ENCODE data around the gene OSGEPL1.

The OSGEPL1 gene, protein sequence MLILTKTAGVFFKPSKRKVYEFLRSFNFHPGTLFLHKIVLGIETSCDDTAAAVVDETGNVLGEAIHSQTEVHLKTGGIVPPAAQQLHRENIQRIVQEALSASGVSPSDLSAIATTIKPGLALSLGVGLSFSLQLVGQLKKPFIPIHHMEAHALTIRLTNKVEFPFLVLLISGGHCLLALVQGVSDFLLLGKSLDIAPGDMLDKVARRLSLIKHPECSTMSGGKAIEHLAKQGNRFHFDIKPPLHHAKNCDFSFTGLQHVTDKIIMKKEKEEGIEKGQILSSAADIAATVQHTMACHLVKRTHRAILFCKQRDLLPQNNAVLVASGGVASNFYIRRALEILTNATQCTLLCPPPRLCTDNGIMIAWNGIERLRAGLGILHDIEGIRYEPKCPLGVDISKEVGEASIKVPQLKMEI

GRCh38 chr2:189762551-189763298, at the start of gene OSGEPL1:
OSGEPL1 (minus strand) TSS chr2:189762792; CDS start chr2:189761640, 1,152 bp downstream.
- no peaks in the 10 kb centered on the region for H3K27me3 Mint-ChIP-seq
- H3K4me1 Mint-ChIP-seq = peaks cover 20% of the 10 kb centered on the region

GRCh38 chr2:189803431-189803830, 40.8 kb upstream of the OSGEPL1 start:
- no peak overlapping the region for H3K4me3 Mint-ChIP-seq
- H3K9me3 Mint-ChIP-seq = no peaks in the 10 kb centered on the region
- H3K27me3 Mint-ChIP-seq = no peaks in the 10 kb centered on the region
- no peaks in the 10 kb centered on the region for H3K4me1 Mint-ChIP-seq
- H3K36me3 Mint-ChIP-seq = peaks cover 7% of the 10 kb centered on the region
- DNase-seq = no peak
- no peak overlapping the region for H3K27ac Mint-ChIP-seq
- CTCF ChIA-PET = no interaction called here

More at GRCh38 chr2:189762551-189763298, at the start of gene OSGEPL1:
- Mint-ChIP-seq H3K4me3 (peak within 1 kb of the TSS; percentile 85), H3K36me3 (peaks cover 11% of the 10 kb centered on the region), H3K27ac (peak within 1 kb of the TSS; percentile 97), H3K9me3 (no peaks in the 10 kb centered on the region)
- DNase-seq = peak; percentile 97
- CTCF ChIA-PET = interaction anchor here (0.6 to 3.2 kb wide), 17 partner anchors 9 to 322 kb away, joined by 3 to 21 read pairs (median 5); partner anchors contain the start of genes ANKAR, ASNSD1, ORMDL1 and PMS1

- peaks cover 11% of the 10 kb centered on the region for H3K36me3 Mint-ChIP-seq
- DNase-seq = no peak
- H3K27me3 Mint-ChIP-seq = no peaks in the 10 kb centered on the region
- no peak overlapping the region for H3K27ac Mint-ChIP-seq
- H3K4me1 Mint-ChIP-seq = no peaks in the 10 kb centered on the region
- CTCF ChIA-PET = no interaction called here
- H3K4me3 Mint-ChIP-seq = no peak overlapping the region
- H3K9me3 Mint-ChIP-seq = no peaks in the 10 kb centered on the region
These were observed 39.9 kb upstream of the OSGEPL1 start for GRCh38 chr2:189802396-189802912.

DNA sequence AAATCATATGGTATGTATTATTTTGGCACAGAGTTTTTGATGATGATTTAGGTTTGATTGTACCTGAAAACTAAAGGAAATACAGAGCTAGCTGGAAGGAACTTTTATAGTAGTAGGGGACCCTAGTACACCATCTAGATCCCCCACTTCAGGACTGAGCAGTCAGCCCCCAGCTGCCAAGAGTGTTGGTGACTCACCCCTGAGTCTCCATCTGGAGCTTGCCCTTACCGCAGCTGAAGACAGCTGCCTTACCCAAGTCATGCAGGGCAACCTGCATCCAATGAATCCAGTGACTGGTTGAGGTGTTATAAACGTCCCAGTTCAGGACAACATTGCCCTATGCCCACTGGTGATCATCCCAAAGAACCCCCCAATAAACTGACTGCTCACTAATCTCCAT, 36.9 kb upstream of the OSGEPL1 start:
- no peaks in the 10 kb centered on the region for H3K27me3 Mint-ChIP-seq

DNA sequence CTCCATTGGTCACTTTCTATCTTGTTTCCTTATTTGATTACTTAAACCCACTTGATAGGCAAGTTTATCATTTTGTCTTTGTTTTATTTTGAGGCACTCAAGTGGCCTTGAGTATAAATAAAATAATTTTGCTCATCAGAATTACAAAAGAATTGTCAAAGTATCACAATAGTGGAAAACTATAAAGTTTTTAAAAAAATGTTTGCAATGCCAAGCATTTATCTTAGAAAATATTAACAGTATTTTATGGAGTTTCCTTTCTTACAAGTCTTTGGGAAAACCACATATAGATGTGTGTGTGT, 36.4 kb upstream of the OSGEPL1 start:
- no peaks in the 10 kb centered on the region for H3K9me3 Mint-ChIP-seq

More for the DNA sequence above, 36.9 kb upstream of the OSGEPL1 start:
- H3K27ac Mint-ChIP-seq = peak overlapping the region; percentile 21
- H3K4me1 Mint-ChIP-seq = no peaks in the 10 kb centered on the region
- no peak for DNase-seq
- H3K4me3 Mint-ChIP-seq = no peak overlapping the region
- H3K36me3 Mint-ChIP-seq = peaks cover 19% of the 10 kb centered on the region
- CTCF ChIA-PET = interaction anchor here (1.4 kb wide), 1 partner anchor 273 kb away, joined by 3 read pairs; no protein-coding TSS in a partner anchor
- H3K9me3 Mint-ChIP-seq = no peaks in the 10 kb centered on the region

GRCh38 chr2:189798312-189799029, 35.9 kb upstream of the OSGEPL1 start:
- no peaks in the 10 kb centered on the region for H3K4me1 Mint-ChIP-seq
- CTCF ChIA-PET = interaction anchor here (0.6 to 1.5 kb wide), 11 partner anchors 11 to 520 kb away, joined by 3 to 4 read pairs (median 3); partner anchors contain the start of gene ASNSD1
- no peak overlapping the region for H3K4me3 Mint-ChIP-seq
- peaks cover 22% of the 10 kb centered on the region for H3K36me3 Mint-ChIP-seq
- H3K27me3 Mint-ChIP-seq = no peaks in the 10 kb centered on the region
- H3K9me3 Mint-ChIP-seq = no peaks in the 10 kb centered on the region
- H3K27ac Mint-ChIP-seq = no peak overlapping the region
- no peak for DNase-seq

More for the DNA sequence above, 36.4 kb upstream of the OSGEPL1 start:
- H3K36me3 Mint-ChIP-seq = peaks cover 22% of the 10 kb centered on the region
- DNase-seq = no peak
- H3K4me3 Mint-ChIP-seq = no peak overlapping the region
- H3K27me3 Mint-ChIP-seq = no peaks in the 10 kb centered on the region
- H3K27ac Mint-ChIP-seq = no peak overlapping the region
- CTCF ChIA-PET = interaction anchor here (0.7 to 1.5 kb wide), 9 partner anchors 19 to 520 kb away, joined by 3 to 4 read pairs (median 4); partner anchors contain the start of gene ASNSD1
- no peaks in the 10 kb centered on the region for H3K4me1 Mint-ChIP-seq

- Mint-ChIP-seq H3K36me3 (peaks cover 26% of the 10 kb centered on the region), H3K4me3 (no peak overlapping the region), H3K27ac (no peak overlapping the region), H3K27me3 (no peaks in the 10 kb centered on the region), H3K4me1 (no peaks in the 10 kb centered on the region), H3K9me3 (no peaks in the 10 kb centered on the region)
- CTCF ChIA-PET = interaction anchor here (0.7 to 1.5 kb wide), 3 partner anchors 232 to 478 kb away, joined by 3 to 4 read pairs (median 4); no protein-coding TSS in a partner anchor
- no peak for DNase-seq
These were observed 35.3 kb upstream of the OSGEPL1 start for GRCh38 chr2:189797902-189798301.

- Mint-ChIP-seq H3K4me1 (peaks cover 11% of the 10 kb centered on the region), H3K36me3 (peaks cover 32% of the 10 kb centered on the region), H3K4me3 (no peak overlapping the region), H3K27ac (no peak overlapping the region), H3K9me3 (no peaks in the 10 kb centered on the region), H3K27me3 (no peaks in the 10 kb centered on the region)
- CTCF ChIA-PET = no interaction called here
- no peak for DNase-seq
These were observed 31.7 kb upstream of the OSGEPL1 start for GRCh38 chr2:189794310-189794709.

GRCh38 chr2:189791338-189792042, 28.9 kb upstream of the OSGEPL1 start:
- Mint-ChIP-seq H3K27me3 (no peaks in the 10 kb centered on the region), H3K4me3 (no peak overlapping the region), H3K4me1 (peaks cover 11% of the 10 kb centered on the region), H3K27ac (peak overlapping the region; percentile 24), H3K9me3 (no peaks in the 10 kb centered on the region), H3K36me3 (peaks cover 28% of the 10 kb centered on the region)
- DNase-seq = no peak
- CTCF ChIA-PET = interaction anchor here (0.7 kb wide), 1 partner anchor 100 kb away, joined by 3 read pairs; no protein-coding TSS in a partner anchor

- CTCF ChIA-PET = interaction anchor here (1.5 kb wide), 1 partner anchor 21 kb away, joined by 6 read pairs; the partner anchor contains the start of gene OSGEPL1
- Mint-ChIP-seq H3K4me3 (peak within 1 kb of the TSS; percentile 95), H3K27ac (peak within 1 kb of the TSS; percentile 96), H3K9me3 (no peaks in the 10 kb centered on the region), H3K36me3 (peaks cover 44% of the 10 kb centered on the region), H3K27me3 (no peaks in the 10 kb centered on the region), H3K4me1 (peaks cover 46% of the 10 kb centered on the region)
- DNase-seq = peak; percentile 95
These were observed 21.6 kb upstream of the OSGEPL1 start, which contains the start of the genes ORMDL1 and PMS1 for GRCh38 chr2:189783927-189784867. ORMDL1 (minus strand) TSS chr2:189784339; CDS start chr2:189782595, 1,744 bp downstream. PMS1 (plus strand) TSS chr2:189784450; CDS start chr2:189791810, 7,360 bp downstream.

DNA sequence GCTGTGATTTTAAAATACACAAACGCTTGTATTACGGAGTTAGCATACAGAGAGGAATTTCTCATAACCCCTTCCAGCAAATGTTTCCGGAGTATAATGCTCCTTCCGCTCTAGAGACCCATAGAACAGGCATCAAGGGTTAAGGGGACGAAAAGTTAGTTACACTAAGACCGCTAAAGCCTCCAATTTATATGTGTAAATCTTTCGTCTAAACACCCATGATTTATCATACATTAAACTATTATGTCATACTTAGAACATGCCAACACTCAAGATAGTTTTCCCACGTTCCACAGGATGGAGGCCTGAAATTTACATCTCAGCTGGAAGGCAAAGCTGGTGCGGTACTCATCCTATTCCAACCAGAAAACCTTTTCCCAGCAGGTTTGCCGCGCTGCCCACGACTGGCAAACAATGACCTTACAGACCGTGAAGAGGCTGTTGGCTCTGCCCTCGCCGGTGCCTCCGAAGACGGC, 20.9 kb upstream of the OSGEPL1 start:
- H3K36me3 Mint-ChIP-seq = peaks cover 51% of the 10 kb centered on the region

GRCh38 chr2:189782221-189782671, 19.7 kb upstream of the OSGEPL1 start:
- no peaks in the 10 kb centered on the region for H3K9me3 Mint-ChIP-seq
- CTCF ChIA-PET = no interaction called here

More for the DNA sequence above, 20.9 kb upstream of the OSGEPL1 start:
- Mint-ChIP-seq H3K27me3 (no peaks in the 10 kb centered on the region), H3K27ac (peak overlapping the region; percentile 96), H3K4me3 (peak overlapping the region; percentile 95), H3K4me1 (peaks cover 46% of the 10 kb centered on the region), H3K9me3 (no peaks in the 10 kb centered on the region)
- DNase-seq = no peak
- CTCF ChIA-PET = interaction anchor here (1.5 kb wide), 1 partner anchor 21 kb away, joined by 6 read pairs; the partner anchor contains the start of gene OSGEPL1

More at GRCh38 chr2:189782221-189782671, 19.7 kb upstream of the OSGEPL1 start:
- no peak for DNase-seq
- H3K4me3 Mint-ChIP-seq = peak overlapping the region; percentile 95
- H3K4me1 Mint-ChIP-seq = peaks cover 49% of the 10 kb centered on the region
- H3K27ac Mint-ChIP-seq = peak overlapping the region; percentile 96
- H3K27me3 Mint-ChIP-seq = no peaks in the 10 kb centered on the region
- H3K36me3 Mint-ChIP-seq = peaks cover 54% of the 10 kb centered on the region
